BJ (cell line): ENCODE measurements around the gene ATF6. TPM values are rescaled to one million over a fixed set of nuclear protein-coding genes. Genes with fewer than 3 reads are reported as not detected.

Source experiments
- CTCF ChIA-PET: fragments of 350-600 bp; formaldehyde crosslinking; extraction: SDS; loops from one replicate; lab custom pipeline; 2021; ENCODE audit warnings: antibody characterized with exemption, inconsistent platforms; lab: Yijun Ruan, JAX
- POLR2A ChIA-PET: fragments of 300-600 bp; sonication (Branson Sonifier 250); formaldehyde crosslinking; extraction: SDS; loops from one replicate; lab custom pipeline; 2021; ENCODE audit warnings: antibody characterized with exemption; lab: Charles Lee
- DNase-seq: peaks from one replicate; pipeline ENCODE4 v3.0.0-alpha.2; 2011; ENCODE audit warnings: low read depth
- H3K27me3 ChIP-seq: 2 replicates; pipeline ENCODE4 v1.6.0; 2011; ENCODE audit warnings: low read length; ENCODE audit not compliant: control insufficient read depth, insufficient read depth
- H3K36me3 ChIP-seq: 2 replicates; pipeline ENCODE4 v1.5.1; 2011; ENCODE audit warnings: low read length; ENCODE audit not compliant: control insufficient read depth, insufficient read depth
- H3K4me3 ChIP-seq: 2 replicates; pipeline ENCODE4 v1.5.1; 2011; ENCODE audit warnings: low read depth, mild to moderate bottlenecking, control low read depth, low read length
- polyA plus RNA-seq: library from polyadenylated mRNA; depleted of rRNA; stranded (reverse); fragments of >200 nt; gene quantifications from 2 replicates; pipeline ENCODE4 v1.2.3, GENCODE V29; 2011
- TF ChIP-seq, protein P1 (sequence below): IDR thresholded peaks from 2 replicates; pipeline ENCODE4 v1.5.1; 2011; ENCODE audit warnings: low read depth, mild to moderate bottlenecking, control low read depth, inconsistent platforms, low read length, moderate library complexity; ENCODE audit not compliant: insufficient read depth

ATF6 gene
- polyA plus RNA-seq, 1 experiment, result 22.2 TPM

DNA sequence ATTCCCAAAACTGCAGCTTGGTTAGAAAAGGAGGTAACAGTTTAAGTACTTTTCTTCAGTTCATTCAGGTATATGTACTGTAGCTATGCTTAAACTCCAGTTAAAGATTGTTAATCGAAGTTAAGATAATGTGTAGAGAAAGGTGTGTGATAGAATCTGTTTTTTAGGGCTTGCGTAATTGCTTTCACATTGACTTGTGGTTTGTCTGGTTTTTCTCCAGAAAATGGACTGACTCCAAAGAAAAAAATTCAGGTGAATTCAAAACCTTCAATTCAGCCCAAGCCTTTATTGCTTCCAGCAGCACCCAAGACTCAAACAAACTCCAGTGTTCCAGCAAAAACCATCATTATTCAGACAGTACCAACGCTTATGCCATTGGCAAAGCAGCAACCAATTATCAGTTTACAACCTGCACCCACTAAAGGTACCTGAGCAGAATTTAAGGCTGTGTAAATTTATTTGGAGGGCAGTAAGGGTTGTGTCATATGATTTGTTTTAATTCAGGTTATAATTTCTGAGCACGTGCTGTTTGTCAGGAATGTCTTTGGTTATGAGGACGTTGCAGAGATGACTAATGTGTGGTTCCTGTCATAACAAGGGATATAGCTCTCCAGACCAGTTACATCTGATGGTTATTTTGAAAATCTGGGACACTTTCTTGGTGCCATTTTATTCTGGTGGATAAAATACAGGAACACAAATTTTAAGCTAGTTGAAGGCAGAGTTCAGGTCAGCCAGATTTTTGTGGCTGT, 26.0 kb downstream of the ATF6 start:
- no peaks in the 10 kb centered on the region for H3K36me3 ChIP-seq
- ChIA-PET POLR2A (interaction anchor here (0.6 to 1.0 kb wide), 2 partner anchors 245 to 246 kb away, joined by 3 to 15 read pairs; no protein-coding TSS in a partner anchor), CTCF (interaction anchor here (0.6 to 7.9 kb wide), 30 partner anchors 9 to 876 kb away, joined by 3 to 187 read pairs (median 4); partner anchors contain the start of gene OLFML2B)
- no peak for DNase-seq
- no peaks in the 10 kb centered on the region for H3K27me3 ChIP-seq
- TF ChIP-seq, protein P1, sequence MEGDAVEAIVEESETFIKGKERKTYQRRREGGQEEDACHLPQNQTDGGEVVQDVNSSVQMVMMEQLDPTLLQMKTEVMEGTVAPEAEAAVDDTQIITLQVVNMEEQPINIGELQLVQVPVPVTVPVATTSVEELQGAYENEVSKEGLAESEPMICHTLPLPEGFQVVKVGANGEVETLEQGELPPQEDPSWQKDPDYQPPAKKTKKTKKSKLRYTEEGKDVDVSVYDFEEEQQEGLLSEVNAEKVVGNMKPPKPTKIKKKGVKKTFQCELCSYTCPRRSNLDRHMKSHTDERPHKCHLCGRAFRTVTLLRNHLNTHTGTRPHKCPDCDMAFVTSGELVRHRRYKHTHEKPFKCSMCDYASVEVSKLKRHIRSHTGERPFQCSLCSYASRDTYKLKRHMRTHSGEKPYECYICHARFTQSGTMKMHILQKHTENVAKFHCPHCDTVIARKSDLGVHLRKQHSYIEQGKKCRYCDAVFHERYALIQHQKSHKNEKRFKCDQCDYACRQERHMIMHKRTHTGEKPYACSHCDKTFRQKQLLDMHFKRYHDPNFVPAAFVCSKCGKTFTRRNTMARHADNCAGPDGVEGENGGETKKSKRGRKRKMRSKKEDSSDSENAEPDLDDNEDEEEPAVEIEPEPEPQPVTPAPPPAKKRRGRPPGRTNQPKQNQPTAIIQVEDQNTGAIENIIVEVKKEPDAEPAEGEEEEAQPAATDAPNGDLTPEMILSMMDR, result no peak
- no peak overlapping the region for H3K4me3 ChIP-seq

DNA sequence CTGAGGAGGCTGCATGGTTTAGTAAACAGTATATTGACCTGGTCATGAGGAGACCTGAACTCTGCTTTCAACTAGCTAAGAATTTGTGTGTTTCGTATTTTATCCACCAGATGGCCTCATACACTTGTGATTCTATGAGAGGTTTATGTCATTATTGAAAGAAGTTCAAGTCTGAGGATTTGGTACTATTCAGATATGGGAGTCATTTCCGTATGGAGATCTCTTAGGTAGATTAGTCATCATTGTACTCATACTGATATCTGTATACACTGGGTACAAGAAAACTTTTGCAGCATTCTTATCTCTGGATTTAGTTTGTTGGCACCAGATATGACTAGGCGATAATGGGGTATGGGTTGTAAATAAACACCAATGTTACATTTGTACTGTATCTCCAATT, 26.6 kb downstream of the ATF6 start:
- TF ChIP-seq, protein P1, result peak; percentile 51
- ChIA-PET POLR2A (interaction anchor here (0.6 to 1.0 kb wide), 2 partner anchors 244 to 246 kb away, joined by 3 to 15 read pairs; no protein-coding TSS in a partner anchor), CTCF (interaction anchor here (0.5 to 7.9 kb wide), 30 partner anchors 8 to 527 kb away, joined by 3 to 187 read pairs (median 4); partner anchors contain the start of gene OLFML2B)
- Histone ChIP-seq H3K27me3 (no peaks in the 10 kb centered on the region), H3K4me3 (no peak overlapping the region), H3K36me3 (no peaks in the 10 kb centered on the region)
- DNase-seq, result peak; percentile 32

DNA sequence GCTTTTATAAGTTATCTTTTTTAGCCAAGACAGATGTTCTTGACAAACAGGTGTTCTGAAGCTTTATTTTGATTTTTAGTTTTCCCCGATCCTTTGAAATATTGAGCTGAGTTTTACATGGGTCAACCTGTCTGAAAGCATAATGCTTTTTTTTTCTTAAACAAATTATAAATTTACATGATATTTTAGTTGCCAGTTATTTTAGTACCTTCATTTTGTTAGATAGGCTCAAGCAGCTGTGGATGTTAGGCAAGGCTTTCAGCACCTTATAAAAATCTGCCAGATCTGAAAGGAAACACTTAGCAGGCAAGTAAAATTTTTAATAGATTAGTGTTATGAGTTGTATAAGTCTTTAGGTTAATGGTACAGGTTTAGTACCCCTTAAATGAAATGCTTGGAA, 33.7 kb downstream of the ATF6 start:
- ChIA-PET POLR2A (no interaction called here), CTCF (interaction anchor here (1.1 to 2.4 kb wide), 3 partner anchors 7 to 237 kb away, joined by 3 to 11 read pairs (median 6); no protein-coding TSS in a partner anchor)
- no peak overlapping the region for H3K4me3 ChIP-seq

DNA sequence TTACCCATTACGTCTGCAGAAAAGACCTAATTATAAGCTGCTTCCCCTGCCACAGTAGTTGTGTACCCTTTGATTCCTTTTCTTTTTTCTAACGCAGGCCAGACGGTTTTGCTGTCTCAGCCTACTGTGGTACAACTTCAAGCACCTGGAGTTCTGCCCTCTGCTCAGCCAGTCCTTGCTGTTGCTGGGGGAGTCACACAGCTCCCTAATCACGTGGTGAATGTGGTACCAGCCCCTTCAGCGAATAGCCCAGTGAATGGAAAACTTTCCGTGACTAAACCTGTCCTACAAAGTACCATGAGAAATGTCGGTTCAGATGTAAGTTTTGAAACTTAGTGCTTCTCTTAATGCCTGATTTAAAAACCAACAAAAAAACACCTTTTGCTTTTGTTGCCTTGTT, 35.8 kb downstream of the ATF6 start:
- H3K36me3 ChIP-seq, result no peaks in the 10 kb centered on the region
- TF ChIP-seq, protein P1, result no peak
- ChIA-PET POLR2A (no interaction called here), CTCF (interaction anchor here (2.4 kb wide), 1 partner anchor 9 kb away, joined by 11 read pairs; no protein-coding TSS in a partner anchor)
- no peak for DNase-seq
- H3K4me3 ChIP-seq, result no peak overlapping the region
- H3K27me3 ChIP-seq, result no peaks in the 10 kb centered on the region

More for the DNA sequence above, 33.7 kb downstream of the ATF6 start:
- no peaks in the 10 kb centered on the region for H3K36me3 ChIP-seq
- no peak for DNase-seq
- TF ChIP-seq, protein P1, result no peak
- no peaks in the 10 kb centered on the region for H3K27me3 ChIP-seq

DNA sequence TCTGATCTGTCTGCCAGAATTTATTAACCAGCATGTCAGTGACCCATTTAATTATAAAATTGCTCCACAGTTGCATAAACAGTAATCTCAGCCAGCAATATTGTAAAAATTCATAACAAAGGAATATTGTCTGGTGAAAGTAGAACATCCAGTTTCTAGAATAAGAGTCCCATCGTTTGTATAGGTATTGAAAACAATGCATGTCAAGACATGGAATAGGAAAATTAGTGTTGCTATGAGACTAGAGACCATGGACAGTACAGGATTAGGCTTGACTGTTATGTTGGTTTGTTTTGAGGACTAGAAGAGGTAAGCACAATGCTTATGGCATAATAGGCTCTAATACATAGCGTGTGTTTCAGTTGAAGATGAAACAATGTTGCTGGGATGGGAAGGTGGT, 37.1 kb downstream of the ATF6 start:
- DNase-seq, result no peak
- ChIA-PET CTCF (interaction anchor here (0.6 to 1.3 kb wide), 4 partner anchors 9 to 248 kb away, joined by 3 to 4 read pairs (median 3); no protein-coding TSS in a partner anchor), POLR2A (no interaction called here)
- Histone ChIP-seq H3K4me3 (no peak overlapping the region), H3K27me3 (no peaks in the 10 kb centered on the region), H3K36me3 (no peaks in the 10 kb centered on the region)
- TF ChIP-seq, protein P1, result no peak
